ENCODE measurements around the gene RFC5. TPM values are rescaled to one million over a fixed set of nuclear protein-coding genes. Genes with fewer than 3 reads are reported as not detected.

RFC5 gene
- total and polyA plus RNA-seq, 2 of the 13 experiments (the other 11 are each of a cell fraction or from before 2014, with no cell fraction given): 16.8 to 51.4 TPM

- TF ChIP-seq EEA1 (CRISPR knock-in tag; IDR thresholded peaks at IDR 0.05; ENCODE audit: borderline replicate concordance): peak; percentile 84; the same call in 1 of the 2 replicates
- TF ChIP-seq SRY (CRISPR knock-in tag; IDR thresholded peaks at IDR 0.05): no peak
- no peak for TF ChIP-seq NFIC (IDR thresholded peaks at IDR 0.05; ENCODE audit: low read length)
- TF ChIP-seq ZNF652 (CRISPR knock-in tag; IDR thresholded peaks at IDR 0.05; ENCODE audit: borderline replicate concordance, low read depth): no peak
- 0 out of 2 replicates have a peak, but pooled peaks have one; percentile 51 for TF ChIP-seq TOPORS (CRISPR knock-in tag; IDR thresholded peaks at IDR 0.05)
- TF ChIP-seq SNAPC2 (CRISPR knock-in tag; IDR thresholded peaks at IDR 0.05): no peak
- 0 out of 2 replicates have a peak, but pooled peaks have one; percentile 51 for TF ChIP-seq ZFP36L1 (CRISPR knock-in tag; IDR thresholded peaks at IDR 0.05)
- 0 out of 2 replicates have a peak, but pooled peaks have one; percentile 29 for TF ChIP-seq MIXL1 (CRISPR knock-in tag; IDR thresholded peaks at IDR 0.05)
- TF ChIP-seq THAP11 (CRISPR knock-in tag; IDR thresholded peaks at IDR 0.05): peak; percentile 85
- TF ChIP-seq MIER2 (CRISPR knock-in tag; IDR thresholded peaks at IDR 0.05): peak; percentile 24; the same call in 1 of the 2 replicates
- TF ChIP-seq RBFOX2 (IDR thresholded peaks at IDR 0.05; ENCODE audit: low read depth, low read length): peak; percentile 86
- TF ChIP-seq KLF13 (CRISPR knock-in tag; IDR thresholded peaks at IDR 0.05): 0 out of 2 replicates have a peak, but pooled peaks have one; percentile 49
- peak; percentile 43; the same call in 1 of the 2 replicates for TF ChIP-seq NCOA2 (CRISPR knock-in tag; IDR thresholded peaks at IDR 0.05)
- TF ChIP-seq ZNF543 (CRISPR knock-in tag; IDR thresholded peaks at IDR 0.05): no peak
- peak; percentile 69; the same call in 1 of the 2 replicates for TF ChIP-seq ZNF331 (CRISPR knock-in tag; IDR thresholded peaks at IDR 0.05)
- 0 out of 2 replicates have a peak, but pooled peaks have one; percentile 63 for TF ChIP-seq ZNF720 (CRISPR knock-in tag; IDR thresholded peaks at IDR 0.05)
- TF ChIP-seq ZNF670 (CRISPR knock-in tag; IDR thresholded peaks at IDR 0.05; ENCODE audit: borderline replicate concordance): no peak
- peak; percentile 51; the same call in 1 of the 2 replicates for TF ChIP-seq NFAT5 (CRISPR knock-in tag; IDR thresholded peaks at IDR 0.05)
- no peak for TF ChIP-seq CSRNP2 (CRISPR knock-in tag; conservative IDR thresholded peaks at IDR 0.05; ENCODE audit: low read depth)
- TF ChIP-seq ZNF577 (CRISPR knock-in tag; IDR thresholded peaks at IDR 0.05; ENCODE audit: borderline replicate concordance, low read depth): no peak
- no peak for TF ChIP-seq ZFP36L2 (CRISPR knock-in tag; IDR thresholded peaks at IDR 0.05)
- TF ChIP-seq ZNF296 (CRISPR knock-in tag; conservative IDR thresholded peaks at IDR 0.05): no peak
- TF ChIP-seq ZNF446 (CRISPR knock-in tag; IDR thresholded peaks at IDR 0.05): no peak
- TF ChIP-seq ZNF597 (CRISPR knock-in tag; IDR thresholded peaks at IDR 0.05): no peak
Observed at GRCh38 chr12:118016424-118017264, at the start of gene RFC5 (continued).
